Endodermal cell (in vitro differentiated cells): ENCODE data around the gene VWA8. TPM values are rescaled to one million over a fixed set of nuclear protein-coding genes. Genes with fewer than 3 reads are reported as not detected.
"Not testable (repeated sequence)": the region's sequence is repeated elsewhere in the genome, so short reads cannot be mapped to it uniquely, and the experiment has no call there.

Experiments
- DNase-seq: peaks from one replicate; pipeline ENCODE4 v3.0.0-alpha.2; 2017
- H3K27ac ChIP-seq: 2 replicates; pipeline ENCODE4 v1.5.1; 2013; ENCODE audit warnings: mild to moderate bottlenecking, low read depth, low read length, moderate library complexity
- H3K27me3 ChIP-seq: 2 replicates; pipeline ENCODE4 v1.6.1; 2013; ENCODE audit warnings: mild to moderate bottlenecking, low read length, moderate library complexity; ENCODE audit not compliant: insufficient read depth, control insufficient read depth, poor library complexity, severe bottlenecking
- H3K36me3 ChIP-seq: 2 replicates; pipeline ENCODE4 v1.7.0; 2013; ENCODE audit warnings: mild to moderate bottlenecking, low read length, moderate library complexity; ENCODE audit not compliant: control insufficient read depth, insufficient read depth
- H3K4me1 ChIP-seq: one replicate; pipeline ENCODE4 v1.7.0; 2013; ENCODE audit warnings: low read length; ENCODE audit not compliant: control insufficient read depth, insufficient read depth
- H3K4me3 ChIP-seq: 2 replicates; pipeline ENCODE4 v1.5.1; 2013; ENCODE audit warnings: mild to moderate bottlenecking, low read length, moderate library complexity
- H3K9ac ChIP-seq: 2 replicates; pipeline ENCODE4 v1.6.1; 2013; ENCODE audit warnings: mild to moderate bottlenecking, low read length, moderate library complexity; ENCODE audit not compliant: poor library complexity, severe bottlenecking; ENCODE audit errors: extremely low read depth
- H3K9me3 ChIP-seq: 2 replicates; pipeline ENCODE4 v1.6.1; 2013; ENCODE audit warnings: mild to moderate bottlenecking, low read length, moderate library complexity; ENCODE audit not compliant: control insufficient read depth
- H3K27ac Mint-ChIP-seq: 2 replicates; pipeline ENCODE4 v1.8.0; 2020; ENCODE audit warnings: mixed read lengths
- H3K27me3 Mint-ChIP-seq: 2 replicates; pipeline ENCODE4 v1.8.0; 2021; ENCODE audit warnings: mild to moderate bottlenecking, mixed read lengths; ENCODE audit not compliant: insufficient read depth
- H3K36me3 Mint-ChIP-seq: 2 replicates; pipeline ENCODE4 v1.8.0; 2020; ENCODE audit warnings: low read depth, mixed read lengths
- H3K4me1 Mint-ChIP-seq: 2 replicates; pipeline ENCODE4 v1.8.0; 2020; ENCODE audit warnings: mixed read lengths
- H3K4me3 Mint-ChIP-seq: 2 replicates; pipeline ENCODE4 v1.8.0; 2020; ENCODE audit warnings: mild to moderate bottlenecking, moderate library complexity, mixed read lengths
- H3K9me3 Mint-ChIP-seq: 2 replicates; pipeline ENCODE4 v1.8.0; 2020; ENCODE audit warnings: mild to moderate bottlenecking, mixed read lengths
- CTCF ChIP-seq: fragments of 200-600 bp; sonication (generic); conservative IDR thresholded peaks from 2 replicates; pipeline ENCODE4 v1.5.0; 2021; ENCODE audit warnings: antibody characterized with exemption, mild to moderate bottlenecking
- WGBS, 2 experiments: methylation state at CpG; one replicate each; pipeline versions ENCODE4 v1.1.5 to v1.1.7; 2013; ENCODE audit warnings: missing lambda C conversion rate in 2 of 2, mixed read lengths in 1 of 2; ENCODE audit not compliant: insufficient coverage in 1 of 2, insufficient read length in 1 of 2; 5-methylcytosine and 5-hydroxymethylcytosine counted together
- total RNA-seq, 2 donors: library from RNA; stranded (reverse); fragmentation: NEBNext Ultra II Directional in 1 of 2; extraction: Animal tissue kit (Norgen Biotek cat#: 25700) in 1 of 2; gene quantifications; 2 replicates in 1 of 2; 3 replicates in 1 of 2; pipeline ENCODE4 v1.2.1, GENCODE V29; 2021

Gene VWA8
- total RNA-seq, 2 donors from 2014 or later: 24.6 to 25.6 TPM

GRCh38 chr13:41648314-41648935 is 312.5 kb downstream of the VWA8 start:
- no peak for TF ChIP-seq CTCF
- Histone ChIP-seq H3K4me1 (peaks cover 4% of the 10 kb centered on the region), H3K27me3 (no peaks in the 10 kb centered on the region), H3K36me3 (no peaks in the 10 kb centered on the region), H3K4me3 (no peak overlapping the region), H3K9ac (no peak overlapping the region), H3K27ac (no peak overlapping the region), H3K9me3 (no peaks in the 10 kb centered on the region)
- no peak overlapping the region for H3K4me3 Mint-ChIP-seq
- no peak for DNase-seq
- H3K27me3 Mint-ChIP-seq: no peaks in the 10 kb centered on the region
- WGBS, 2 experiments: 63 to 84% methylated on average over 3 to 5 of the region's 5 CpGs
- peak overlapping the region; percentile 55 for H3K27ac Mint-ChIP-seq
- H3K36me3 Mint-ChIP-seq: no peaks in the 10 kb centered on the region
- H3K4me1 Mint-ChIP-seq: peaks cover 22% of the 10 kb centered on the region
- H3K9me3 Mint-ChIP-seq: no peaks in the 10 kb centered on the region

- H3K4me1 ChIP-seq, H3K27me3 ChIP-seq, DNase-seq, H3K27ac ChIP-seq, H3K4me3 ChIP-seq, H3K9me3 Mint-ChIP-seq, H3K9me3 ChIP-seq, H3K4me3 Mint-ChIP-seq, H3K36me3 ChIP-seq, H3K27me3 Mint-ChIP-seq, H3K36me3 Mint-ChIP-seq, H3K9ac ChIP-seq: not testable (repeated sequence)
- Mint-ChIP-seq H3K27ac (peak overlapping the region; percentile 55), H3K4me1 (peaks cover 22% of the 10 kb centered on the region)
- WGBS, 2 experiments: 80 to 91% methylated on average over 1 to 10 of the region's 10 CpGs
Observed at GRCh38 chr13:41647699-41648313, 313.1 kb downstream of the VWA8 start.

GRCh38 chr13:41645331-41645730 is 315.6 kb downstream of the VWA8 start:
- Histone ChIP-seq H3K27ac (no peak overlapping the region), H3K9ac (no peak overlapping the region), H3K9me3 (no peaks in the 10 kb centered on the region), H3K36me3 (no peaks in the 10 kb centered on the region), H3K27me3 (no peaks in the 10 kb centered on the region), H3K4me1 (no peaks in the 10 kb centered on the region), H3K4me3 (no peak overlapping the region)
- no peak overlapping the region for H3K4me3 Mint-ChIP-seq
- 93 to 95% methylated on average over 4 of the region's 4 CpGs for WGBS, 2 experiments
- H3K4me1 Mint-ChIP-seq: peaks cover 12% of the 10 kb centered on the region
- no peaks in the 10 kb centered on the region for H3K36me3 Mint-ChIP-seq
- H3K27ac Mint-ChIP-seq: no peak overlapping the region
- H3K27me3 Mint-ChIP-seq: no peaks in the 10 kb centered on the region
- no peak for TF ChIP-seq CTCF
- H3K9me3 Mint-ChIP-seq: no peaks in the 10 kb centered on the region
- DNase-seq: no peak
